ENCODE data around the gene RBM20. TPM values are rescaled to one million over a fixed set of nuclear protein-coding genes. Genes with fewer than 3 reads are reported as not detected.
A peak's percentile ranks its signal among the peaks of the same experiment; 100 is the strongest.

Gene RBM20
- total and polyA plus RNA-seq, 2 of the 13 experiments (the other 11 are each of a cell fraction or from before 2014, with no cell fraction given) = 0.02 to 0.22 TPM

- TF ChIP-seq, protein P1, sequence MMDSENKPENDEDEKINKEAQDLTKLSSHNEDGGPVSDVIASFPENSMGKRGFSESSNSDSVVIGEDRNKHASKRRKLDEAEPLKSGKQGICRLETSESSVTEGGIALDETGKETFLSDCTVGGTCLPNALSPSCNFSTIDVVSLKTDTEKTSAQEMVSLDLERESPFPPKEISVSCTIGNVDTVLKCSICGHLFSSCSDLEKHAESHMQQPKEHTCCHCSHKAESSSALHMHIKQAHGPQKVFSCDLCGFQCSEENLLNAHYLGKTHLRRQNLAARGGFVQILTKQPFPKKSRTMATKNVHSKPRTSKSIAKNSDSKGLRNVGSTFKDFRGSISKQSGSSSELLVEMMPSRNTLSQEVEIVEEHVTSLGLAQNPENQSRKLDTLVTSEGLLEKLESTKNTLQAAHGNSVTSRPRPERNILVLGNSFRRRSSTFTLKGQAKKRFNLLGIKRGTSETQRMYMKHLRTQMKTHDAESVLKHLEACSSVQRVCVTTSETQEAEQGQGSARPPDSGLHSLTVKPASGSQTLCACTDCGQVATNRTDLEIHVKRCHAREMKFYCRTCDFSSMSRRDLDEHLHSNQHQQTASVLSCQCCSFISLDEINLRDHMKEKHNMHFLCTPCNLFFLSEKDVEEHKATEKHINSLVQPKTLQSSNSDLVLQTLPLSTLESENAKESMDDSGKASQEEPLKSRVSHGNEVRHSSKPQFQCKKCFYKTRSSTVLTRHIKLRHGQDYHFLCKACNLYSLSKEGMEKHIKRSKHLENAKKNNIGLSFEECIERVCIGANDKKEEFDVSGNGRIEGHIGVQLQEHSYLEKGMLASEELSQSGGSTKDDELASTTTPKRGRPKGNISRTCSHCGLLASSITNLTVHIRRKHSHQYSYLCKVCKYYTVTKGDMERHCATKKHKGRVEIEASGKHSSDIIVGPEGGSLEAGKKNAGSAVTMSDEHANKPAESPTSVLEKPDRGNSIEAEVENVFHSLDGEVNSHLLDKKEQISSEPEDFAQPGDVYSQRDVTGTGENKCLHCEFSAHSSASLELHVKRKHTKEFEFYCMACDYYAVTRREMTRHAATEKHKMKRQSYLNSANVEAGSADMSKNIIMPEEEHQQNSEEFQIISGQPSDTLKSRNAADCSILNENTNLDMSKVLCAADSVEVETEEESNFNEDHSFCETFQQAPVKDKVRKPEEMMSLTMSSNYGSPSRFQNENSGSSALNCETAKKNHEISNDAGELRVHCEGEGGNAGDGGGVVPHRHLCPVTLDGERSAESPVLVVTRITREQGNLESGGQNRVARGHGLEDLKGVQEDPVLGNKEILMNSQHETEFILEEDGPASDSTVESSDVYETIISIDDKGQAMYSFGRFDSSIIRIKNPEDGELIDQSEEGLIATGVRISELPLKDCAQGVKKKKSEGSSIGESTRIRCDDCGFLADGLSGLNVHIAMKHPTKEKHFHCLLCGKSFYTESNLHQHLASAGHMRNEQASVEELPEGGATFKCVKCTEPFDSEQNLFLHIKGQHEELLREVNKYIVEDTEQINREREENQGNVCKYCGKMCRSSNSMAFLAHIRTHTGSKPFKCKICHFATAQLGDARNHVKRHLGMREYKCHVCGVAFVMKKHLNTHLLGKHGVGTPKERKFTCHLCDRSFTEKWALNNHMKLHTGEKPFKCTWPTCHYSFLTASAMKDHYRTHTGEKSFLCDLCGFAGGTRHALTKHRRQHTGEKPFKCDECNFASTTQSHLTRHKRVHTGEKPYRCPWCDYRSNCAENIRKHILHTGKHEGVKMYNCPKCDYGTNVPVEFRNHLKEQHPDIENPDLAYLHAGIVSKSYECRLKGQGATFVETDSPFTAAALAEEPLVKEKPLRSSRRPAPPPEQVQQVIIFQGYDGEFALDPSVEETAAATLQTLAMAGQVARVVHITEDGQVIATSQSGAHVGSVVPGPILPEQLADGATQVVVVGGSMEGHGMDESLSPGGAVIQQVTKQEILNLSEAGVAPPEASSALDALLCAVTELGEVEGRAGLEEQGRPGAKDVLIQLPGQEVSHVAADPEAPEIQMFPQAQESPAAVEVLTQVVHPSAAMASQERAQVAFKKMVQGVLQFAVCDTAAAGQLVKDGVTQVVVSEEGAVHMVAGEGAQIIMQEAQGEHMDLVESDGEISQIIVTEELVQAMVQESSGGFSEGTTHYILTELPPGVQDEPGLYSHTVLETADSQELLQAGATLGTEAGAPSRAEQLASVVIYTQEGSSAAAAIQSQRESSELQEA (CRISPR knock-in tag; IDR thresholded peaks at IDR 0.05; ENCODE audit: not compliant biosample characterization) = no peak
- TF ChIP-seq HMG20A (CRISPR knock-in tag; IDR thresholded peaks at IDR 0.05; ENCODE audit: borderline replicate concordance) (peak; percentile 37; the same call in 1 of the 2 replicates), HHEX (CRISPR knock-in tag; IDR thresholded peaks at IDR 0.05) (no peak), SKI (IDR thresholded peaks at IDR 0.05; ENCODE audit: partially characterized antibody) (no peak), ATF3 (CRISPR knock-in tag; IDR thresholded peaks at IDR 0.05) (no peak), HMGXB3 (CRISPR knock-in tag; IDR thresholded peaks at IDR 0.05; ENCODE audit: borderline replicate concordance) (no peak), CENPX (CRISPR knock-in tag; IDR thresholded peaks at IDR 0.05) (no peak), ZNF782 (CRISPR knock-in tag; IDR thresholded peaks at IDR 0.05; ENCODE audit: borderline replicate concordance) (no peak)
- TF ChIP-seq, protein P2, sequence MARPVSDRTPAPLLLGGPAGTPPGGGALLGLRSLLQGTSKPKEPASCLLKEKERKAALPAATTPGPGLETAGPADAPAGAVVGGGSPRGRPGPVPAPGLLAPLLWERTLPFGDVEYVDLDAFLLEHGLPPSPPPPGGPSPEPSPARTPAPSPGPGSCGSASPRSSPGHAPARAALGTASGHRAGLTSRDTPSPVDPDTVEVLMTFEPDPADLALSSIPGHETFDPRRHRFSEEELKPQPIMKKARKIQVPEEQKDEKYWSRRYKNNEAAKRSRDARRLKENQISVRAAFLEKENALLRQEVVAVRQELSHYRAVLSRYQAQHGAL (CRISPR knock-in tag; IDR thresholded peaks at IDR 0.05; ENCODE audit: not compliant biosample characterization) = no peak
- TF ChIP-seq, protein P3, sequence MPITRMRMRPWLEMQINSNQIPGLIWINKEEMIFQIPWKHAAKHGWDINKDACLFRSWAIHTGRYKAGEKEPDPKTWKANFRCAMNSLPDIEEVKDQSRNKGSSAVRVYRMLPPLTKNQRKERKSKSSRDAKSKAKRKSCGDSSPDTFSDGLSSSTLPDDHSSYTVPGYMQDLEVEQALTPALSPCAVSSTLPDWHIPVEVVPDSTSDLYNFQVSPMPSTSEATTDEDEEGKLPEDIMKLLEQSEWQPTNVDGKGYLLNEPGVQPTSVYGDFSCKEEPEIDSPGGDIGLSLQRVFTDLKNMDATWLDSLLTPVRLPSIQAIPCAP (CRISPR knock-in tag; IDR thresholded peaks at IDR 0.05; ENCODE audit: low read depth) = no peak
- TF ChIP-seq, protein P4, sequence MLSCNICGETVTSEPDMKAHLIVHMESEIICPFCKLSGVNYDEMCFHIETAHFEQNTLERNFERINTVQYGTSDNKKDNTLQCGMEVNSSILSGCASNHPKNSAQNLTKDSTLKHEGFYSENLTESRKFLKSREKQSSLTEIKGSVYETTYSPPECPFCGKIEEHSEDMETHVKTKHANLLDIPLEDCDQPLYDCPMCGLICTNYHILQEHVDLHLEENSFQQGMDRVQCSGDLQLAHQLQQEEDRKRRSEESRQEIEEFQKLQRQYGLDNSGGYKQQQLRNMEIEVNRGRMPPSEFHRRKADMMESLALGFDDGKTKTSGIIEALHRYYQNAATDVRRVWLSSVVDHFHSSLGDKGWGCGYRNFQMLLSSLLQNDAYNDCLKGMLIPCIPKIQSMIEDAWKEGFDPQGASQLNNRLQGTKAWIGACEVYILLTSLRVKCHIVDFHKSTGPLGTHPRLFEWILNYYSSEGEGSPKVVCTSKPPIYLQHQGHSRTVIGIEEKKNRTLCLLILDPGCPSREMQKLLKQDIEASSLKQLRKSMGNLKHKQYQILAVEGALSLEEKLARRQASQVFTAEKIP (CRISPR knock-in tag; IDR thresholded peaks at IDR 0.05; ENCODE audit: borderline replicate concordance) = no peak
Observed at GRCh38 chr10:110837418-110838171, 193.5 kb downstream of the RBM20 start (continued).
